22Rv1 (cell line): ENCODE measurements around the gene TSACC.

Experiments used
- H3K27ac ChIP-seq: fragments of 450-650 bp; 2 replicates; pipeline ENCODE4 v1.5.1; 2017
- CTCF ChIP-seq: fragments of 450-650 bp; IDR thresholded peaks from 2 replicates; pipeline ENCODE4 v1.5.1; 2017; ENCODE audit warnings: mild to moderate bottlenecking
- ZFX ChIP-seq: fragments of 450-650 bp; IDR thresholded peaks from 2 replicates; pipeline ENCODE4 v1.6.1; 2017; ENCODE audit warnings: antibody characterized with exemption, borderline replicate concordance

The TSACC gene

GRCh38 chr1:156338180-156338976, at the start of gene TSACC, which contains the start of gene CCT3:
Gene TSACC, plus strand, starts transcription at chr1:156338526. Its CDS starts 1,232 bp downstream, at chr1:156339758.
Gene CCT3, minus strand, starts transcription at chr1:156338292. Its CDS starts 108 bp downstream, at chr1:156338184.
- peak within 1 kb of the TSS; percentile 93 for H3K27ac ChIP-seq
- TF ChIP-seq ZFX = no peak
- no peak for TF ChIP-seq CTCF

DNA sequence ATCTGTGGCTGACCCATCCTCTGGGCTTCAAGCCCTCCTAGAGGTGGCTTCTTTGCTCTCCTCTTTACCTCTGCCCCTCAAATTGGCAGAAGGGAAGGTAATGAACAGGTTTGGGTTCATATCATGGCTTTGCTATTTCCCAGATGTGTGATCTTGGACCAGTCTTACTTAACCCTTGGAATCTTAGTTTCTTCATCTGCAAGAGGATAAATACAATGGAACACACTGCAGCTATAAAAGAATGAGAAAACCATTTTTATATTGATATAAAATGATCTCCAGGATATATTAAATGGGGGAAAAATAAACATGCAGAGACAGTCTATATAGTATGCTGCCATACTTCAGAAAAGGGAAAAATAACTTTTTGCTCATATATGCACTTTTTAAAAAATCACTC, 48.5 kb upstream of the TSACC start:
- TF ChIP-seq CTCF (no peak), ZFX (no peak)
- H3K27ac ChIP-seq = peak overlapping the region; percentile 67

DNA sequence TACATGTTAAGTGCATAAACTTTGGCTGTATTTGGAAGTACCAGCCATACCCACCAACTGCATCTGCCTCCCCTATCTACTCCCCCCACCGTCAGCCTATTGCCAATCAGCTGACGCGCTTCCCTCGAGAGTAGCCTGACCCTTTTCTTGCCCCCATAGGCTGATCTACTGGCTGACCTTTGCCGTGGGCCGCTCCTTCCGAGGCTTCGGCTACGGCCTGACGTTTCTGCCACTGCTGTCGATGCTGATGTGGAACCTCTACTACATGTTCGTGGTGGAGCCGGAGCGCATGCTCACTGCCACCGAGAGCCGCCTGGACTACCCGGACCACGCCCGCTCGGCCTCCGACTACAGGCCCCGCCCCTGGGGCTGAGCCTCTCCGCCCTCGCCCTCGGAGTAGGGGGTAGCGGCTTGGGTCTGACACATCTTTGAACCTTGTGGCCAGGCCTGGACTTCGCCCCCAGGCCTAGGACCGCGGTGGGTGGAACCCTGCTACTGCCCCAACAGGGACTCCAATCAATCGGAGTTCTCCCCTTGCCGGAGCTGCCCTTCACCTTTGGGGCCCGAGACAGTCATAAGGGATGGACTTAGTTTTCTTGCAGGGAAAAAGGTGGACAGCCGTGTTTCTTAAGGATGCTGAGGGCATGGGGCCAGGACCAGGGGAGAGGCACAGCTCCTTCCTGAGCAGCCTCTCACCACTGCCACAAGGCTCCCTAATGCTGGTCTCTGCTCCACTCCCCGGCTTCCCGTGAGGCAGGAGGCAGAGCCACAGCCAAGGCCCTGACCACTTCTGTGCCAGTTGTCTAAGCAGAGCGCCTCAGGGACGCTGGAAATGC, 46.9 kb upstream of the TSACC start:
- no peak for TF ChIP-seq CTCF
- no peak for TF ChIP-seq ZFX
- peak overlapping the region; percentile 67 for H3K27ac ChIP-seq

GRCh38 chr1:156293098-156293434, 45.3 kb upstream of the TSACC start:
- TF ChIP-seq ZFX (no peak), CTCF (no peak)
- no peak overlapping the region for H3K27ac ChIP-seq

- H3K27ac ChIP-seq = no peak overlapping the region
- TF ChIP-seq CTCF = no peak
- TF ChIP-seq ZFX = no peak
Measured at GRCh38 chr1:156293895-156294294, 44.4 kb upstream of the TSACC start.

GRCh38 chr1:156295391-156295947, 42.9 kb upstream of the TSACC start, which contains the start of gene GLMP:
Gene GLMP, minus strand, starts transcription at chr1:156295679. Its CDS starts 34 bp downstream, at chr1:156295645.
- TF ChIP-seq ZFX = no peak
- no peak for TF ChIP-seq CTCF
- peak within 1 kb of the TSS; percentile 45 for H3K27ac ChIP-seq
